GM12892 (cell line): Measurements from ENCODE around the gene IL5.
"Not testable (repeated sequence)": the region's sequence is repeated elsewhere in the genome, so short reads cannot be mapped to it uniquely, and the experiment has no call there.

ENCODE experiments used
- DNase-seq: peaks from one replicate; pipeline ENCODE4 v3.0.0; 2011; ENCODE audit not compliant: insufficient read length
- FAIRE-seq: peaks from 2 replicates; lab custom pipeline; 2011; peaks lifted over from hg19 to GRCh38; lab: Jason Lieb, UNC
- POLR2A ChIP-seq: IDR thresholded peaks from 2 replicates; pipeline ENCODE4 v1.6.1; 2011; ENCODE audit warnings: low read depth, low read length, control low read depth
- POLR2AphosphoS5 ChIP-seq: IDR thresholded peaks from 2 replicates; pipeline ENCODE4 v1.6.1; 2011; ENCODE audit warnings: low read depth, low read length, control low read depth
- TAF1 ChIP-seq: IDR thresholded peaks from 2 replicates; pipeline ENCODE4 v1.6.1; 2011; ENCODE audit warnings: low read depth, mild to moderate bottlenecking, control low read depth, low read length, borderline replicate concordance

IL5 gene

DNA sequence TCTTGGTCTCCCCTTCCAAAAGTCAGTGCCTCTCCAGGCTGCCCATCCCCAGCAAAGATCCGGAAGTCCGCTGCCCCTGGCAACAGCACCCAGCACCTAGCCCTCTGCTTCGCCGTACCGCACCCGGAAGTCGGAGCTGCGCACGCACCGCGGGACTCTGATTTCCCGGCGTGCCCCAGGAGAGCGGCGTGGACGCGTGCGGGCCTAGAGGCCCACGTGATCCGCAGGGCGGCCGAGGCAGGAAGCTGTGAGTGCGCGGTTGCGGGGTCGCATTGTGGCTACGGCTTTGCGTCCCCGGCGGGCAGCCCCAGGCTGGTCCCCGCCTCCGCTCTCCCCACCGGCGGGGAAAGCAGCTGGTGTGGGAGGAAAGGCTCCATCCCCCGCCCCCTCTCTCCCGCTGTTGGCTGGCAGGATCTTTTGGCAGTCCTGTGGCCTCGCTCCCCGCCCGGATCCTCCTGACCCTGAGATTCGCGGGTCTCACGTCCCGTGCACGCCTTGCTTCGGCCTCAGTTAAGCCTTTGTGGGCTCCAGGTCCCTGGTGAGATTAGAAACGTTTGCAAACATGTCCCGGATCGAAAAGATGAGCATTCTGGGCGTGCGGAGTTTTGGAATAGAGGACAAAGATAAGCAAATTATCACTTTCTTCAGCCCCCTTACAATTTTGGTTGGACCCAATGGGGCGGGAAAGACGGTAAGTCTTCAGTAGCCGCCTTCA lies 13.6 kb upstream of the IL5 start, which contains the start of gene RAD50:
Gene RAD50 (plus strand): TSS at position 215 of the 715 bp plus-strand sequence. CDS start 348 bp downstream, at position 563.
- DNase-seq: peak; percentile 78
- TF ChIP-seq TAF1 (peak; percentile 74; the same call in 1 of the 2 replicates), POLR2A (peak; percentile 94), POLR2AphosphoS5 (peak; percentile 96)
- peak; percentile 99 for FAIRE-seq

GRCh38 chr5:132556153-132556762 lies 12.9 kb upstream of the IL5 start:
- FAIRE-seq: no peak
- no peak for TF ChIP-seq POLR2AphosphoS5
- no peak for TF ChIP-seq POLR2A
- no peak for TF ChIP-seq TAF1
- no peak for DNase-seq

- FAIRE-seq: no peak
- no peak for DNase-seq
- TF ChIP-seq TAF1 (no peak), POLR2AphosphoS5 (no peak), POLR2A (no peak)
These were observed 6.3 kb upstream of the IL5 start for GRCh38 chr5:132549576-132549975.

- FAIRE-seq, DNase-seq: not testable (repeated sequence)
These were observed 5.5 kb upstream of the IL5 start for GRCh38 chr5:132548834-132549233.

DNA sequence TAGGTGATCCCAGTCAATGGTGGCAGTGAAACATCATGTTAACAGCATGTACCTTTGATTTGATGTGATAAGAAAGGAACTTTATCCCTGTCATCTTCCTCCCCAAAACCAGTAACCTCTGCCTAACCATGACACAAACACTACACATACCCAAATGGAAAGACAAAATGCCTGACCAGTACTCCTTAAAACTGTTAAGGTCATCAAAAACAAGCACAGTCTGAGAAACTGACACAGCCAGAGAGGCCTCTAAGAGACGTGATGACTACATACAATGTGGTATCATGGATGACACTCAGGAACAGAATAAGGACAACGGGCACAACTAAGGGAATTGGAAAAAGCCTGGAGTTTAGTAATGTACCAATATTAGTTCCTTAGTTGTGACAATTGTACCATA lies 3.9 kb upstream of the IL5 start:
- FAIRE-seq (no peak), DNase-seq (no peak)
- TF ChIP-seq POLR2A (no peak), POLR2AphosphoS5 (no peak), TAF1 (no peak)

DNA sequence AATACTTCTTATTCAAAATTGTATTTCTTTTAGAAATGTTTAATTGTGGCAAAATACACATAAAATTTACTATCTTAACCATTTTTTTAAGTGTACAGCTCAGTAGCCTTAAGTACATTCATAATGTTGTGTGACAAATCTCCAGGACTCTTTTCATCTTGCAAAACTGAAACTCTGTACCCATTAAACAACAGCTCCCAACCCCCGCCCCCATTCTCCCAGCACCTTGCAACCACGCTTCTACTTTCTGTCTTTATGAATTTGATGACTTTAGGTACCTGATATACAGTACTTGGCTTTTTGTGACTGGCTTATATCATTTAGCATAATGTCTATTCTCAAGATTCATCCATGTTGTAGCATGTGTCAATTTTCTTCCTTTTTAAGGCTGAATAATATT lies 2.8 kb upstream of the IL5 start:
- no peak for FAIRE-seq
- TF ChIP-seq POLR2A (no peak), TAF1 (no peak), POLR2AphosphoS5 (no peak)
- DNase-seq: no peak

DNA sequence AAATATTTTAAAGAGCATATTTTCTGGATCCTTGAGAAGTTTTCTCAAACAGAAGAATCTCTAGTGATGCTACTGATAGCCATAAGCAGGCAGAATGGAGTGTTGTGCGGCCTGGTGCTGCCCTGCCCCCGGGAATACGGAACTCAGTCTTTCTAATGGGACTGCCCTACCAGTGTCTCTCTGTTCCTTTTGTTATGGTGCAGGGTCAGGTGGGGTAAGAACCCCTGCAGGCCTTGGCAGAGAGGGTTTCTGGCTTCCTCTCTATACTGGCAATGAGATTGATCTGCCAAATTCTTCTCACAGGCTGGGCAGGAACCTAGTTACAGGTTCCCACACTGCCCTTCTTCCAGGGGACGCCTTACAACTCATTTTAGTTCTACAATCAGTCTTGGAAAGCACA lies 2.6 kb downstream of the IL5 start:
- no peak for TF ChIP-seq TAF1
- DNase-seq (no peak), FAIRE-seq (no peak)

- FAIRE-seq: no peak
- no peak for DNase-seq
- TF ChIP-seq TAF1 (no peak), POLR2A (no peak), POLR2AphosphoS5 (no peak)
These were observed 3.2 kb downstream of the IL5 start for GRCh38 chr5:132540149-132540548.

GRCh38 chr5:132539716-132540115 lies 3.6 kb downstream of the IL5 start:
- DNase-seq (no peak), FAIRE-seq (no peak)
- TF ChIP-seq POLR2AphosphoS5 (no peak), TAF1 (no peak), POLR2A (no peak)

DNA sequence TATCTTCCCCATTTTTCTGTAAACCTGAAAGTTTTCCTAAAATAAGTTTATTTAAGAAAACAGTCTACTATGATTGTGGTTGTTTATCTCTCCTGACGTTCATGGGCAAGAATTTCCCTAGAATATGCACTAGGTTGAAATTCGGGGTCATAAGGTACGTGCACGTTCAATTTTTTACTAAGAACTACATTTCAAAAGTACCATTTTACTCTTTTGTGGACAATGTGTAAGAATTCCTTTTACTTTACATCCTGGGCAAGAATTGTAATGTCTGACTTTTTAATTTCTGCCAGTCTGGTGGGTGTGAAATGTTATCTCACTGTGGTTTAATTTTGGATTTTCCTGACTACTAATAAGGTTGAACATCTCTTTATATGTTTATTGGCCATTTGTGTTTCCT lies 12.4 kb downstream of the IL5 start:
- no peak for DNase-seq
- no peak for FAIRE-seq
- TF ChIP-seq TAF1 (no peak), POLR2AphosphoS5 (no peak), POLR2A (no peak)

DNA sequence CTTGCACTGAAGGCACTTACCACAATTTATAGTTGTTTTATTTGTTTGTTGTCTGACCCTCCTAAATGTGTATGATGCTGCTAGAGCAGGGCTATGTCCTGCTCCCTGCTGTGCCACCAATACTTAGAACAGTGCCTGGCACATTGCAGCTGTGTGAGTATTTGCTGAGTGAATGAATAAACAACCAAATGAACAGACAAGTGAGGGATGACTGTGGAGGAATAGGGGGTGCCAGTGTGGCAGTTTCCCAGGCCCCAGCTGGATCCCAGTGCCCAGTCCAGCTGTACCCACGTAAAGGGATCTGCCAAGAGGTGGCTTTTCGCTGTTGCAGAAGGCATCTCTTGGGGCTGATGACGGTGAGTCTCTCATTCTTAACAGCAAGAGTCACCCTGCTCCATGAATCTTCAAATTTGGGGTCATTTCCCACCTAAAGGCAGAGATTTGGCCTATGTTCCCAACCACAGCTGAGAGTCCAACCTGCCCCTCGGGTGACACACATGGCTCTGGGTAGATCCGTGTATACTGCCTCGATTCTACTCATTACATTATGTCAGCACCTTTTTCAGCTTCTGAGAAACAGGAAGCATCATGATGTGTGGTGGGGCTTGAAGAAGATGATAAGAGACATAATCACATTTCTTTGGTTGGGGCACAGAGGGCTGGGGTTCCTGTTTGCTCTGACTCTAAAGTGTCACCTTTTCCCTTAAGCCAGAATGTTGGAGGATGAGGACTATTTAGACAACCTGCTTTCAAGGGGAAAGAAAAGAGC lies 14.3 kb downstream of the IL5 start:
- DNase-seq (no peak), FAIRE-seq (peak; percentile 44)

More for the DNA sequence above, 14.3 kb downstream of the IL5 start:
- no peak for TF ChIP-seq POLR2A
- no peak for TF ChIP-seq TAF1
- no peak for TF ChIP-seq POLR2AphosphoS5
